HFFc6 (cell line): ENCODE measurements around the gene MICALL2. TPM values are rescaled to one million over a fixed set of nuclear protein-coding genes. Genes with fewer than 3 reads are reported as not detected.

ENCODE experiments used
- DNase-seq: peaks from one replicate; pipeline ENCODE4 v3.0.0-alpha.2; 2018
- H3K27ac Mint-ChIP-seq: 2 replicates; pipeline ENCODE4 v1.8.0; 2020; ENCODE audit warnings: mild to moderate bottlenecking, mixed read lengths
- H3K27me3 Mint-ChIP-seq: 2 replicates; pipeline ENCODE4 v1.8.0; 2021; ENCODE audit warnings: mild to moderate bottlenecking, moderate library complexity, mixed read lengths; ENCODE audit not compliant: insufficient read depth
- H3K36me3 Mint-ChIP-seq: 2 replicates; pipeline ENCODE4 v1.8.0; 2021; ENCODE audit warnings: low read depth, mixed read lengths
- H3K4me1 Mint-ChIP-seq: 2 replicates; pipeline ENCODE4 v1.8.0; 2020; ENCODE audit warnings: low read depth, mixed read lengths
- H3K4me3 Mint-ChIP-seq: 2 replicates; pipeline ENCODE4 v1.8.0; 2020; ENCODE audit warnings: mild to moderate bottlenecking, moderate library complexity, mixed read lengths
- H3K9me3 Mint-ChIP-seq: 2 replicates; pipeline ENCODE4 v1.8.0; 2020; ENCODE audit warnings: mild to moderate bottlenecking, mixed read lengths
- CTCF ChIP-seq: fragments of 200-600 bp; sonication (generic); IDR thresholded peaks from 2 replicates; pipeline ENCODE4 v1.5.0; 2021; ENCODE audit warnings: antibody characterized with exemption, mild to moderate bottlenecking
- total RNA-seq, 6 experiments: library from RNA; stranded (reverse); fragmentation: NEBNext Ultra II Directional; extraction: Animal tissue kit (Norgen Biotek cat#: 25700); gene quantifications; 2 replicates in 1 of 6; 3 replicates in 5 of 6; pipeline ENCODE4 v1.2.3, GENCODE V29; 2021

The MICALL2 gene
- total RNA-seq, 6 experiments from 2014 or later = 12.1 to 24.4 (median 21.0) TPM

GRCh38 chr7:1503390-1503789 lies 44.1 kb upstream of the MICALL2 start:
- Mint-ChIP-seq H3K4me1 (peaks cover 25% of the 10 kb centered on the region), H3K27ac (peak overlapping the region; percentile 49), H3K36me3 (peaks cover 14% of the 10 kb centered on the region), H3K4me3 (peak overlapping the region; percentile 89), H3K27me3 (no peaks in the 10 kb centered on the region; the same call in 1 of the 2 replicates), H3K9me3 (no peaks in the 10 kb centered on the region)
- TF ChIP-seq CTCF = no peak
- no peak for DNase-seq

GRCh38 chr7:1502845-1503244 lies 43.6 kb upstream of the MICALL2 start:
- H3K9me3 Mint-ChIP-seq = no peaks in the 10 kb centered on the region
- no peak for DNase-seq
- H3K36me3 Mint-ChIP-seq = peaks cover 14% of the 10 kb centered on the region
- H3K4me1 Mint-ChIP-seq = peaks cover 25% of the 10 kb centered on the region
- no peak for TF ChIP-seq CTCF
- H3K4me3 Mint-ChIP-seq = peak overlapping the region; percentile 89
- no peaks in the 10 kb centered on the region; the same call in 1 of the 2 replicates for H3K27me3 Mint-ChIP-seq
- peak overlapping the region; percentile 40; the same call in 1 of the 2 replicates for H3K27ac Mint-ChIP-seq

GRCh38 chr7:1501487-1502270 lies 42.4 kb upstream of the MICALL2 start:
- Mint-ChIP-seq H3K9me3 (no peaks in the 10 kb centered on the region), H3K27ac (no peak overlapping the region), H3K4me3 (peak overlapping the region; percentile 89), H3K4me1 (peaks cover 17% of the 10 kb centered on the region), H3K27me3 (peaks cover 2% of the 10 kb centered on the region; the same call in 1 of the 2 replicates), H3K36me3 (peaks cover 20% of the 10 kb centered on the region)
- no peak for TF ChIP-seq CTCF
- DNase-seq = no peak

DNA sequence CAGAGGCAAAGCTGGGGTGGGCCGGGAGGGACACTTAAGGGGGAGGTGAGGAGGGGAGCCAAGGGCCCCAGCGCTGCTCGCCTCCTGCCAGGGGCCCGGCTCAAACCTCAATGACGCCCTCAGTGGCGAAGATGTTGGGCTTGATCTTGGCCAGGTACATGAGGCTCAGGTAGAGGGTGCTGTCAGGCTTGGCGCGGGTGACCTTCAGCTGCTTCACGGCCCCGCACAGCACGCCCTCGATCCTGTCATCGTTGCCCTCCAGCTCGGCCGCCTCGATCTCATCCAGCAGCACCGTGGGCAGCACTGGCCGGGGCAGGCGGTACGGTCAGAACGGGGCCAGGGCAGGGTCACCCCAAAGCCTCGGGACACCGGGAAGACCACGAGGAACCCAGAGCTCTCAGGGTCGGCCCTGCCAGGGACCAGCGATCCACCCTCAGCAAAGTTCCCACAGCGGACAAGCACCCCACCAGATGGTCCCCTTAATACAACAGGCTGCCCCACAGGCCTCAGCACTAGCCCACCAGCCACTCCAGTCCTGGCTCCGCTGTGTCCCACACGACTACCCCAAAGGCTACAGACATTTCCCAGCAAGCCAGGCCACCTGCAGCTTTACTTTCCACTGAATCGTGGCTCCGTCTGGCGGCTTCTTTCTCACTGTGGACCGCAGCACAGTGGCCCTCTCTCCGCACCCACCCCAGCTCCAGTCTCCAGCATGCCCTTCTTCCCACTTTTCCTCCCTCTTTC lies 41.0 kb upstream of the MICALL2 start:
- no peak for DNase-seq
- H3K9me3 Mint-ChIP-seq = no peaks in the 10 kb centered on the region
- H3K4me3 Mint-ChIP-seq = no peak overlapping the region
- peaks cover 20% of the 10 kb centered on the region for H3K36me3 Mint-ChIP-seq
- no peak overlapping the region for H3K27ac Mint-ChIP-seq
- TF ChIP-seq CTCF = no peak
- peaks cover 15% of the 10 kb centered on the region for H3K4me1 Mint-ChIP-seq
- H3K27me3 Mint-ChIP-seq = peaks cover 2% of the 10 kb centered on the region; the same call in 1 of the 2 replicates

GRCh38 chr7:1499367-1500029 lies 40.2 kb upstream of the MICALL2 start:
- no peak for TF ChIP-seq CTCF
- no peak for DNase-seq
- Mint-ChIP-seq H3K4me3 (no peak overlapping the region), H3K27ac (no peak overlapping the region), H3K4me1 (peaks cover 15% of the 10 kb centered on the region), H3K36me3 (peaks cover 20% of the 10 kb centered on the region), H3K27me3 (peaks cover 2% of the 10 kb centered on the region; the same call in 1 of the 2 replicates), H3K9me3 (no peaks in the 10 kb centered on the region)
